K562 (cell line): ENCODE data around the gene SLC2A8. TPM values are rescaled to one million over a fixed set of nuclear protein-coding genes. Genes with fewer than 3 reads are reported as not detected.
A peak's percentile ranks its signal among the peaks of the same experiment; 100 is the strongest.

Experiments
- BRD9 ChIP-seq: fragments of 450-650 bp; IDR thresholded peaks from 2 replicates; pipeline ENCODE4 v1.6.1; 2018; ENCODE audit warnings: low read depth; ENCODE audit not compliant: partially characterized antibody
- CBFA2T2 ChIP-seq: fragments of 450-650 bp; conservative IDR thresholded peaks from 2 replicates; pipeline ENCODE4 v1.6.1; 2017; ENCODE audit warnings: mild to moderate bottlenecking
- ELF1 ChIP-seq: fragments of 200-800 bp; sonication (Bioruptor generic); IDR thresholded peaks from 2 replicates; pipeline ENCODE4 v1.6.1; 2016; ENCODE audit warnings: missing genetic modification characterization, missing compliant biosample characterization
- ELF2 ChIP-seq: fragments of 250-450 bp; sonication (Bioruptor Pico); IDR thresholded peaks from 2 replicates; pipeline ENCODE4 v1.5.0; 2021; ENCODE audit warnings: mild to moderate bottlenecking
- FOXK1 ChIP-seq: sonication (generic); formaldehyde crosslinking; IDR thresholded peaks from 2 replicates; pipeline ENCODE4 v1.8.0; 2022; ENCODE audit warnings: missing genetic modification reagents, mild to moderate bottlenecking, borderline replicate concordance
- HLTF ChIP-seq: fragments of 450-650 bp; IDR thresholded peaks from 2 replicates; pipeline ENCODE4 v1.6.1; 2016
- KDM1A ChIP-seq, 2 experiments: fragments of 450-650 bp; IDR thresholded peaks; 2 replicates each; pipeline ENCODE4 v1.6.1; 2016; ENCODE audit warnings: mild to moderate bottlenecking in 2 of 2
- KLF13 ChIP-seq: fragments of 450-650 bp; IDR thresholded peaks from 2 replicates; pipeline ENCODE4 v1.6.1; 2016; ENCODE audit warnings: missing genetic modification characterization, low read depth, mild to moderate bottlenecking, missing compliant biosample characterization, moderate library complexity, borderline replicate concordance
- L3MBTL2 ChIP-seq: fragments of 450-650 bp; IDR thresholded peaks from 2 replicates; pipeline ENCODE4 v1.6.1; 2016; ENCODE audit warnings: mild to moderate bottlenecking, moderate library complexity
- NCOA1 ChIP-seq: fragments of 450-650 bp; IDR thresholded peaks from 2 replicates; pipeline ENCODE4 v1.6.1; 2016; ENCODE audit warnings: low read depth
- NFATC3 ChIP-seq: fragments of 450-650 bp; IDR thresholded peaks from 2 replicates; pipeline ENCODE4 v1.6.1; 2017; ENCODE audit warnings: mild to moderate bottlenecking
- POLR2H ChIP-seq: IDR thresholded peaks from 2 replicates; pipeline ENCODE4 v1.6.1; 2016; ENCODE audit warnings: missing genetic modification characterization, low read depth, mild to moderate bottlenecking, control low read depth, missing compliant biosample characterization, moderate library complexity
- POLR3A ChIP-seq: IDR thresholded peaks from 2 replicates; pipeline ENCODE4 v1.6.1; 2011; ENCODE audit warnings: borderline replicate concordance, mild to moderate bottlenecking, moderate library complexity; ENCODE audit not compliant: insufficient read length, insufficient read depth; ENCODE audit errors: extremely low read depth
- SRSF9 ChIP-seq: fragments of 200-400 bp; formaldehyde crosslinking; IDR thresholded peaks from 2 replicates; pipeline ENCODE4 v1.6.1; 2017; ENCODE audit warnings: low read depth, low read length, borderline replicate concordance
- TCF3 ChIP-seq: sonication (generic); formaldehyde crosslinking; IDR thresholded peaks from 2 replicates; pipeline ENCODE4 v1.4.0; 2020; ENCODE audit warnings: mild to moderate bottlenecking, missing genetic modification reagents
- ZNF133 ChIP-seq: fragments of 250-450 bp; sonication (Bioruptor Pico); IDR thresholded peaks from 2 replicates; pipeline ENCODE4 v1.4.0; 2020; ENCODE audit warnings: mild to moderate bottlenecking
- polyA plus RNA-seq, 8 experiments: library from polyadenylated mRNA; depleted of rRNA in 4 of 8; stranded (reverse) in 5 of 8; unstranded in 3 of 8; fragments of >200 nt; fragmentation: Nextera tagmentation in 2 of 8; fragmentation: Illumina TruSeq in 1 of 8; extraction: Ambion mirVana in 2 of 8; extraction: Trizol in 1 of 8; gene quantifications; 2 replicates each; pipeline versions ENCODE4 v1.2.1 to v1.2.3, GENCODE V29; 2011 to 2014; ENCODE audit warnings: inconsistent platforms in 1 of 8, missing spikeins in 1 of 8
- total RNA-seq, 7 experiments: library from RNA; depleted of rRNA in 6 of 7; stranded (reverse); fragments of >200 nt in 6 of 7; fragmentation: Illumina TruSeq in 2 of 7; extraction: Trizol in 2 of 7; gene quantifications; 2 replicates each; pipeline versions ENCODE4 v1.2.1 to v1.2.3, GENCODE V29; 2011 to 2021; ENCODE audit warnings: low replicate concordance in 1 of 7
- TF ChIP-seq, protein P1 (sequence below), 2 experiments: fragments of 450-650 bp in 1 of 2; sonication (generic) in 1 of 2; formaldehyde crosslinking in 1 of 2; IDR thresholded peaks in 1 of 2; conservative IDR thresholded peaks in 1 of 2; 2 replicates each; pipeline versions ENCODE4 v1.6.1 to v1.8.1; 2016 to 2023; ENCODE audit warnings: mild to moderate bottlenecking in 2 of 2, moderate library complexity in 2 of 2, inconsistent platforms in 1 of 2, missing genetic modification reagents in 1 of 2
- TF ChIP-seq, protein P2 (sequence below), 2 experiments: fragments of 450-650 bp; conservative IDR thresholded peaks; 2 replicates each; pipeline ENCODE4 v1.6.1; 2017; ENCODE audit warnings: mild to moderate bottlenecking in 2 of 2, moderate library complexity in 2 of 2
- TF ChIP-seq, protein P3 (sequence below): fragments of 250-450 bp; sonication (Bioruptor Pico); IDR thresholded peaks from 2 replicates; pipeline ENCODE4 v1.5.0; 2020; ENCODE audit warnings: mild to moderate bottlenecking, borderline replicate concordance
- TF ChIP-seq, protein P4 (sequence below): fragments of 450-650 bp; IDR thresholded peaks from 2 replicates; pipeline ENCODE4 v1.6.1; 2018; ENCODE audit not compliant: partially characterized antibody

The SLC2A8 gene
- total and polyA plus RNA-seq, 9 of the 15 experiments (the other 6 are each of a cell fraction or from before 2014, with no cell fraction given) = 0.13 to 12.9 (median 5.2) TPM

DNA sequence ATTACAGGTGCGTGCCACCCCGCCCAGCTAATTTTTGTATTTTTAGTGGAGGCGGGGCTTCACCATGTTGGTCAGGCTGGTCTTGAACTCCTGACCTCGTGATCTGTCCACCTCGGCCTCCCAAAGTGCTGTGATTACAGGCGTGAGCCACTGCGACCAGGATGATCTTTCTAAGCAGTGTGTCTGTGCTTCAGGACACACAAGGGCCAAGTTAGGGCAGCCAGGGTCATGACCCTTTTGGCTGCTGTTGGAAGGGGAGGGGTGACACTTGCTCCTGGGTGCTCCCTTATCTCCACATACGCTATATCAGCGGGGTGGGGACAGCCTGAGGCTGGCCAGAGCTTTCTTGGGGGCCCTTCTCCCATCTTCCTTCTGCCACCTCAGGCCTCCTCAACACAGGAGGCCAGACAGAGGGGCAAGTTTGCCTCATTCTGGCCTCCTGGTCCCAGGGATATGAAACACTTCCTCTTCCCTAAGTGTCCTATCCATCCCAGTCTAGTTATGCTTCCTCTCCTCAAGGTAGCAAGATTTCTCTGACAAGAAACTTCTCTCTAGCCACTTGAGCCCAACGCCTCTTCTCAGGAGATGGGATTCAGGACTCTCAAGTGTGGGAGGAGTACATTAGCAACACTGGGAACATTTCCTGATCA is 25.3 kb downstream of the SLC2A8 start (continued):
- TF ChIP-seq NCOA1 = no peak
- TF ChIP-seq CBFA2T2 = peak; percentile 16; the same call in 1 of the 2 replicates
- TF ChIP-seq NFATC3 = no peak
- no peak for TF ChIP-seq BRD9
- TF ChIP-seq FOXK1 = no peak
- TF ChIP-seq L3MBTL2 = 0 out of 2 replicates have a peak, but pooled peaks have one; percentile 29
- TF ChIP-seq, protein P1, sequence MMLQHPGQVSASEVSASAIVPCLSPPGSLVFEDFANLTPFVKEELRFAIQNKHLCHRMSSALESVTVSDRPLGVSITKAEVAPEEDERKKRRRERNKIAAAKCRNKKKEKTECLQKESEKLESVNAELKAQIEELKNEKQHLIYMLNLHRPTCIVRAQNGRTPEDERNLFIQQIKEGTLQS (IDR thresholded peaks at IDR 0.05) = no peak
- TF ChIP-seq, protein P1 (CRISPR knock-in tag; conservative IDR thresholded peaks at IDR 0.05) = no peak
- TF ChIP-seq, protein P2, sequence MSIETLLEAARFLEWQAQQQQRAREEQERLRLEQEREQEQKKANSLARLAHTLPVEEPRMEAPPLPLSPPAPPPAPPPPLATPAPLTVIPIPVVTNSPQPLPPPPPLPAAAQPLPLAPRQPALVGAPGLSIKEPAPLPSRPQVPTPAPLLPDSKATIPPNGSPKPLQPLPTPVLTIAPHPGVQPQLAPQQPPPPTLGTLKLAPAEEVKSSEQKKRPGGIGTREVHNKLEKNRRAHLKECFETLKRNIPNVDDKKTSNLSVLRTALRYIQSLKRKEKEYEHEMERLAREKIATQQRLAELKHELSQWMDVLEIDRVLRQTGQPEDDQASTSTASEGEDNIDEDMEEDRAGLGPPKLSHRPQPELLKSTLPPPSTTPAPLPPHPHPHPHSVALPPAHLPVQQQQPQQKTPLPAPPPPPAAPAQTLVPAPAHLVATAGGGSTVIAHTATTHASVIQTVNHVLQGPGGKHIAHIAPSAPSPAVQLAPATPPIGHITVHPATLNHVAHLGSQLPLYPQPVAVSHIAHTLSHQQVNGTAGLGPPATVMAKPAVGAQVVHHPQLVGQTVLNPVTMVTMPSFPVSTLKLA (conservative IDR thresholded peaks at IDR 0.05) = 0 out of 4 replicates have a peak, but pooled peaks of 1 of the 2 experiments have one; percentile 28
- no peak for TF ChIP-seq KLF13 (tag)
- TF ChIP-seq, protein P3, sequence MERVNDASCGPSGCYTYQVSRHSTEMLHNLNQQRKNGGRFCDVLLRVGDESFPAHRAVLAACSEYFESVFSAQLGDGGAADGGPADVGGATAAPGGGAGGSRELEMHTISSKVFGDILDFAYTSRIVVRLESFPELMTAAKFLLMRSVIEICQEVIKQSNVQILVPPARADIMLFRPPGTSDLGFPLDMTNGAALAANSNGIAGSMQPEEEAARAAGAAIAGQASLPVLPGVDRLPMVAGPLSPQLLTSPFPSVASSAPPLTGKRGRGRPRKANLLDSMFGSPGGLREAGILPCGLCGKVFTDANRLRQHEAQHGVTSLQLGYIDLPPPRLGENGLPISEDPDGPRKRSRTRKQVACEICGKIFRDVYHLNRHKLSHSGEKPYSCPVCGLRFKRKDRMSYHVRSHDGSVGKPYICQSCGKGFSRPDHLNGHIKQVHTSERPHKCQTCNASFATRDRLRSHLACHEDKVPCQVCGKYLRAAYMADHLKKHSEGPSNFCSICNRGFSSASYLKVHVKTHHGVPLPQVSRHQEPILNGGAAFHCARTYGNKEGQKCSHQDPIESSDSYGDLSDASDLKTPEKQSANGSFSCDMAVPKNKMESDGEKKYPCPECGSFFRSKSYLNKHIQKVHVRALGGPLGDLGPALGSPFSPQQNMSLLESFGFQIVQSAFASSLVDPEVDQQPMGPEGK (CRISPR knock-in tag) = no peak
- no peak for TF ChIP-seq ELF1 (tag)
- no peak for TF ChIP-seq HLTF
- peak; percentile 57 for TF ChIP-seq POLR3A
- TF ChIP-seq KDM1A (IDR thresholded peaks at IDR 0.05) = peak; percentile 88 to 91
- no peak for TF ChIP-seq ZNF133
- no peak for TF ChIP-seq ELF2 (CRISPR knock-in tag)
- TF ChIP-seq TCF3 (CRISPR knock-in tag) = peak; percentile 10; the same call in 1 of the 2 replicates
- 0 out of 2 replicates have a peak, but pooled peaks have one; percentile 36 for TF ChIP-seq POLR2H (tag)
- TF ChIP-seq, protein P4, sequence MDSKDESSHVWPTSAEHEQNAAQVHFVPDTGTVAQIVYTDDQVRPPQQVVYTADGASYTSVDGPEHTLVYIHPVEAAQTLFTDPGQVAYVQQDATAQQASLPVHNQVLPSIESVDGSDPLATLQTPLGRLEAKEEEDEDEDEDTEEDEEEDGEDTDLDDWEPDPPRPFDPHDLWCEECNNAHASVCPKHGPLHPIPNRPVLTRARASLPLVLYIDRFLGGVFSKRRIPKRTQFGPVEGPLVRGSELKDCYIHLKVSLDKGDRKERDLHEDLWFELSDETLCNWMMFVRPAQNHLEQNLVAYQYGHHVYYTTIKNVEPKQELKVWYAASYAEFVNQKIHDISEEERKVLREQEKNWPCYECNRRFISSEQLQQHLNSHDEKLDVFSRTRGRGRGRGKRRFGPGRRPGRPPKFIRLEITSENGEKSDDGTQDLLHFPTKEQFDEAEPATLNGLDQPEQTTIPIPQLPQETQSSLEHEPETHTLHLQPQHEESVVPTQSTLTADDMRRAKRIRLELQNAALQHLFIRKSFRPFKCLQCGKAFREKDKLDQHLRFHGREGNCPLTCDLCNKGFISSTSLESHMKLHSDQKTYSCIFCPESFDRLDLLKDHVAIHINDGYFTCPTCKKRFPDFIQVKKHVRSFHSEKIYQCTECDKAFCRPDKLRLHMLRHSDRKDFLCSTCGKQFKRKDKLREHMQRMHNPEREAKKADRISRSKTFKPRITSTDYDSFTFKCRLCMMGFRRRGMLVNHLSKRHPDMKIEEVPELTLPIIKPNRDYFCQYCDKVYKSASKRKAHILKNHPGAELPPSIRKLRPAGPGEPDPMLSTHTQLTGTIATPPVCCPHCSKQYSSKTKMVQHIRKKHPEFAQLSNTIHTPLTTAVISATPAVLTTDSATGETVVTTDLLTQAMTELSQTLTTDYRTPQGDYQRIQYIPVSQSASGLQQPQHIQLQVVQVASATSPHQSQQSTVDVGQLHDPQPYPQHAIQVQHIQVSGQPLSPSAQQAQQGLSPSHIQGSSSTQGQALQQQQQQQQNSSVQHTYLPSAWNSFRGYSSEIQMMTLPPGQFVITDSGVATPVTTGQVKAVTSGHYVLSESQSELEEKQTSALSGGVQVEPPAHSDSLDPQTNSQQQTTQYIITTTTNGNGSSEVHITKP = no peak
- no peak for TF ChIP-seq SRSF9
